ENCODE data around the gene UGGT1.

The UGGT1 gene

GRCh38 chr2:128215897-128216642 is 125.1 kb downstream of the UGGT1 start:
- peak; percentile 7 for DNase-seq (ENCODE audit: low read depth)

- no peak for DNase-seq (ENCODE audit: low read depth)
Measured at GRCh38 chr2:128217671-128218070, 126.7 kb downstream of the UGGT1 start.

- DNase-seq (ENCODE audit: low read depth), result peak; percentile 20
Measured at GRCh38 chr2:128219891-128220290, 128.9 kb downstream of the UGGT1 start.

- no peak for DNase-seq (ENCODE audit: low read depth)
Measured at GRCh38 chr2:128227862-128228261, 136.9 kb downstream of the UGGT1 start.

- peak; percentile 45 for DNase-seq (ENCODE audit: low read depth)
Measured at GRCh38 chr2:128228894-128229293, 137.9 kb downstream of the UGGT1 start.

GRCh38 chr2:128232965-128233789 is 142.2 kb downstream of the UGGT1 start:
- peak; percentile 73 for DNase-seq (ENCODE audit: low read depth)

GRCh38 chr2:128233790-128234395 is 142.9 kb downstream of the UGGT1 start:
- DNase-seq (ENCODE audit: low read depth), result no peak

- no peak for DNase-seq (ENCODE audit: low read depth)
Measured at GRCh38 chr2:128234613-128235012, 143.6 kb downstream of the UGGT1 start.

- no peak for DNase-seq (ENCODE audit: low read depth)
Measured at GRCh38 chr2:128235581-128235980, 144.6 kb downstream of the UGGT1 start.

GRCh38 chr2:128236491-128237035 is 145.6 kb downstream of the UGGT1 start:
- peak; percentile 93 for DNase-seq (ENCODE audit: low read depth)

- peak; percentile 87 for DNase-seq (ENCODE audit: low read depth)
Measured at GRCh38 chr2:128237081-128237534, 146.1 kb downstream of the UGGT1 start.

- no peak for DNase-seq (ENCODE audit: low read depth)
Measured at GRCh38 chr2:128237911-128238697, 147.1 kb downstream of the UGGT1 start.

GRCh38 chr2:128241896-128242295 is 150.9 kb downstream of the UGGT1 start:
- DNase-seq (ENCODE audit: low read depth), result no peak

Data from EH (cell line).